Endothelial cell of umbilical vein (primary cell): ENCODE measurements around the gene HMGN1. TPM values are rescaled to one million over a fixed set of nuclear protein-coding genes. Genes with fewer than 3 reads are reported as not detected.

Source experiments
- BruUV-seq: library from RNA; stranded (reverse); fragments of 400-500 nt; replicated peaks from 2 replicates; lab custom pipeline; 2021; lab: Mats Ljungman, UMichigan
- CTCF ChIA-PET: fragments of 300-600, 350-600 bp; sonication (Branson Sonifier 250); formaldehyde crosslinking; loops from one replicate; lab custom pipeline; 2021; ENCODE audit warnings: antibody characterized with exemption, inconsistent platforms; lab: Charles Lee
- POLR2A ChIA-PET: fragments of 300-600, 350-600 bp; sonication (Branson Sonifier 250); formaldehyde crosslinking; loops from one replicate; lab custom pipeline; 2021; ENCODE audit warnings: antibody characterized with exemption, inconsistent platforms; lab: Charles Lee
- DNase-seq: peaks from one replicate; pipeline ENCODE4 v3.0.0-alpha.2; 2011; ENCODE audit warnings: low read depth, low spot score
- FAIRE-seq: peaks from 2 replicates; lab custom pipeline; 2011; peaks lifted over from hg19 to GRCh38; lab: Jason Lieb, UNC
- H2AFZ ChIP-seq: 2 replicates; pipeline ENCODE4 v1.6.0; 2012; ENCODE audit warnings: low read depth, low read length, control low read depth, inconsistent platforms
- H3K27ac ChIP-seq: 2 replicates; pipeline ENCODE4 v1.5.1; 2011; ENCODE audit warnings: low read depth, mild to moderate bottlenecking, control low read depth, low read length, moderate library complexity; ENCODE audit not compliant: insufficient read depth
- H3K27me3 ChIP-seq, 2 experiments: 2 replicates each; pipeline versions ENCODE4 v1.6.0 to v1.6.1; 2011; ENCODE audit warnings: low read length in 2 of 2, mixed read lengths in 1 of 2; ENCODE audit not compliant: control insufficient read depth in 2 of 2, insufficient read depth in 2 of 2
- H3K36me3 ChIP-seq, 2 experiments: 2 replicates in 1 of 2; 3 replicates in 1 of 2; pipeline ENCODE4 v1.5.1; 2011; ENCODE audit warnings: low read length in 2 of 2, mild to moderate bottlenecking in 1 of 2, moderate library complexity in 1 of 2; ENCODE audit not compliant: control insufficient read depth in 2 of 2, insufficient read depth in 2 of 2; ENCODE audit errors: extremely low read depth in 1 of 2
- H3K4me1 ChIP-seq: 3 replicates; pipeline ENCODE4 v1.5.1; 2011; ENCODE audit warnings: mild to moderate bottlenecking, low read length; ENCODE audit not compliant: control insufficient read depth, insufficient read depth; ENCODE audit errors: extremely low read depth
- H3K4me2 ChIP-seq: 2 replicates; pipeline ENCODE4 v1.6.1; 2011; ENCODE audit warnings: low read length, control low read depth, mixed read lengths; ENCODE audit not compliant: insufficient read depth
- H3K4me3 ChIP-seq, 3 experiments: fragments of 200-600 bp in 1 of 3; sonication (generic), shearing (Covaris generic) in 1 of 3; replicated peaks in 1 of 3; 2 replicates each; pipeline ENCODE4 v1.5.1; 2011 to 2016; ENCODE audit warnings: control low read depth in 3 of 3, low read length in 3 of 3, mild to moderate bottlenecking in 2 of 3, inconsistent platforms in 1 of 3, low read depth in 1 of 3, moderate library complexity in 1 of 3; ENCODE audit not compliant: insufficient read depth in 1 of 3
- H3K79me2 ChIP-seq: 2 replicates; pipeline ENCODE4 v1.6.0; 2012; ENCODE audit warnings: low read length, inconsistent platforms; ENCODE audit not compliant: control insufficient read depth, insufficient read depth
- H3K9ac ChIP-seq: replicated peaks from 2 replicates; pipeline ENCODE3; 2011; ENCODE audit warnings: low read length, control low read depth; ENCODE audit not compliant: insufficient read depth; ENCODE audit errors: extremely low read depth
- H3K9me1 ChIP-seq: replicated peaks from 3 replicates; pipeline ENCODE4 v1.6.0; 2011; ENCODE audit warnings: mild to moderate bottlenecking, low read length; ENCODE audit not compliant: control insufficient read depth, insufficient read depth; ENCODE audit errors: extremely low read depth
- H3K9me3 ChIP-seq: replicated peaks from 2 replicates; pipeline ENCODE4 v1.5.1; 2012; ENCODE audit warnings: low read length, inconsistent platforms; ENCODE audit not compliant: control insufficient read depth, insufficient read depth
- H4K20me1 ChIP-seq: replicated peaks from 2 replicates; pipeline ENCODE3; 2011; ENCODE audit warnings: mild to moderate bottlenecking, low read length; ENCODE audit not compliant: control insufficient read depth, insufficient read depth; ENCODE audit errors: extremely low read depth
- CTCF ChIP-seq, 2 donors: IDR thresholded peaks; 1 replicate in 1 of 2; 2 replicates in 1 of 2; pipeline ENCODE4 v1.5.1; 2011; ENCODE audit warnings: low read length in 2 of 2, mild to moderate bottlenecking in 2 of 2, moderate library complexity in 2 of 2, control low read depth in 1 of 2, inconsistent platforms in 1 of 2, low read depth in 1 of 2; ENCODE audit not compliant: insufficient read depth in 1 of 2; ENCODE audit errors: extremely low read depth in 1 of 2
- EZH2 ChIP-seq: IDR thresholded peaks from 2 replicates; pipeline ENCODE4 v1.6.1; 2012; ENCODE audit warnings: borderline replicate concordance, low read depth, mild to moderate bottlenecking, moderate library complexity, low read length, inconsistent platforms; ENCODE audit not compliant: severe bottlenecking
- FOS ChIP-seq: IDR thresholded peaks from 2 replicates; pipeline ENCODE4 v1.6.1; 2011; ENCODE audit warnings: mild to moderate bottlenecking, low read length, moderate library complexity, borderline replicate concordance; ENCODE audit not compliant: insufficient read depth
- GATA2 ChIP-seq: IDR thresholded peaks from 2 replicates; pipeline ENCODE4 v1.7.0; 2011; ENCODE audit warnings: low read depth, mild to moderate bottlenecking, moderate library complexity, mixed read lengths, low read length; ENCODE audit not compliant: insufficient read length, insufficient read depth
- JUN ChIP-seq: IDR thresholded peaks from 2 replicates; pipeline ENCODE4 v1.6.1; 2011; ENCODE audit warnings: borderline replicate concordance, low read depth; ENCODE audit not compliant: insufficient read length, insufficient read depth
- MAX ChIP-seq: IDR thresholded peaks from 2 replicates; pipeline ENCODE4 v1.6.1; 2011; ENCODE audit not compliant: insufficient read depth, insufficient read length
- MYC ChIP-seq: IDR thresholded peaks from one replicate; pipeline ENCODE4 v1.6.1; 2011; ENCODE audit warnings: mild to moderate bottlenecking, low read depth, low read length
- POLR2A ChIP-seq: IDR thresholded peaks from 2 replicates; pipeline ENCODE4 v1.6.1; 2012; ENCODE audit warnings: low read depth, mild to moderate bottlenecking, control low read depth, low read length
- POLR2AphosphoS5 ChIP-seq: IDR thresholded peaks from 2 replicates; pipeline ENCODE4 v1.6.1; 2012; ENCODE audit warnings: low read depth, mild to moderate bottlenecking, control low read depth, low read length, moderate library complexity; ENCODE audit not compliant: insufficient read depth
- dilution Hi-C: fragments of 300-500 bp; cut with MboI; formaldehyde crosslinking; loops from one replicate; pipeline ENCODE4 v1.15.0; 2019; ENCODE audit warnings: low sequenced_read_pairs; ENCODE audit not compliant: extremely low pct_ligation_motif_present
- intact Hi-C: fragments of 100-400 bp; cut with micrococcal nuclease; formaldehyde crosslinking; loops from one replicate; pipeline ENCODE4 v1.10.0; 2022
- polyA plus RNA-seq, 4 experiments: library from polyadenylated mRNA; depleted of rRNA in 3 of 4; stranded (reverse) in 3 of 4; unstranded in 1 of 4; fragments of >200 nt; gene quantifications; 2 replicates each; pipeline versions ENCODE4 v1.2.1 to v1.2.3, GENCODE V29; 2011 to 2012; ENCODE audit warnings: missing spikeins in 1 of 4
- total RNA-seq: library from RNA; stranded (reverse); gene quantifications from 2 replicates; pipeline ENCODE4 v1.2.3, GENCODE V29; 2021

HMGN1 gene
- total and polyA plus RNA-seq, 2 donors (not counting 3 experiments of a cell fraction or from before 2014, with no cell fraction given): 162 to 360 TPM

GRCh38 chr21:39340687-39341086, 8.2 kb downstream of the HMGN1 start:
- H3K9me1 ChIP-seq: no peaks in the 10 kb centered on the region
- no peak overlapping the region for H3K9ac ChIP-seq
- dilution Hi-C loops: no loop called here
- no peak overlapping the region for H3K4me3 ChIP-seq
- peaks cover 8% of the 10 kb centered on the region for H3K4me1 ChIP-seq
- H2AFZ ChIP-seq: no peak overlapping the region
- FAIRE-seq (no peak), DNase-seq (no peak)
- peaks cover 10% of the 10 kb centered on the region for H3K79me2 ChIP-seq
- ChIA-PET POLR2A (no interaction called here), CTCF (interaction anchor here (1.1 kb wide), 1 partner anchor 14 kb away, joined by 3 read pairs; no protein-coding TSS in a partner anchor)
- intact Hi-C loops: no loop called here
- no peaks in the 10 kb centered on the region for H4K20me1 ChIP-seq
- H3K27ac ChIP-seq: no peak overlapping the region
- no peaks in the 10 kb centered on the region for H3K27me3 ChIP-seq
- no peaks in the 10 kb centered on the region for H3K9me3 ChIP-seq
- no TSS peak for BruUV-seq
- H3K4me2 ChIP-seq: no peak overlapping the region
- no peak for TF ChIP-seq MAX
- no peak for TF ChIP-seq EZH2
- no peak for TF ChIP-seq POLR2AphosphoS5
- TF ChIP-seq MYC: no peak
- no peak for TF ChIP-seq FOS
- TF ChIP-seq POLR2A: no peak
- no peak for TF ChIP-seq JUN
- TF ChIP-seq GATA2: no peak
- no peak for TF ChIP-seq CTCF (IDR thresholded peaks at IDR 0.05; ENCODE audit: extremely low read depth in 1 of 2, insufficient read depth in 1 of 2, low read depth in 1 of 2, low read length in 2 of 2)
- H3K36me3 ChIP-seq: peaks cover 10 to 25% of the 10 kb centered on the region in 2 experiments
